ENCODE data around the gene DUSP2.

DUSP2 gene

DNA sequence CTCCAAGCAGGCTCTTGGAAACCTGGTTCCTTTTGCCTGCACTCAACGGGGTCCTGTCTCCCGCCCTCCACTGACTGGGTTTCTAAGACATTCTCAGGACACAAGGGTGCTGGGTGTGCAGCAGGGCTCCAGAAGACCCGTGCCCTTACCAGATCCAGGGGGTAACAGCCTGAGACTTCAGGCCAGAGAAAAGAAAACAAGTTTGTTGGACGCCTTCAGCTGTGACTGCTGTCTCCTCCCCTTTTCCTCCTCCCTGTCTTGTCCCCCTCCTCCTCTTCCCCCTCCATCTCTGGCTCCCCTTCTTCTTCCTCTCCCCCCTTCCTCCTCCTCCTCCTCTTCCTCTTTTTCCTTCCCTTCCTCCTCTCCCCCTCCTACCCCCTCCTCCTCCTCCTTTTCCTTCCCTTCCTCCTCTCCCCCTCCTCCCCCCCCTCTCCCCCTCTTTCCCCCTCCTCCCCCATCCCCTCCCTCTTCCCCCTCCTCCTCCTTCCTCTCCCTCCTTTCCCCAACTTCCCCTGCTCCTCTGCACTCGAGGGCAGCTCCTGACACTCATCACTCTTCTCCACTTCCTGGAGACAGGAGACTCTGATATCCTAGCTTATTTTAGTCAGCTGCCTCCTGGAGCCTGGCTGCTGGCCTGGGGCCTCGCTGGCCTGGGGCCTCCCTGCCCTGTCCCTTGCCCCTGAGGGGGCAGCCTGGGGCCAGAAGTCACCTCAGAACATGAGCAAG, 41.3 kb downstream of the DUSP2 start:
- H3K4me2 ChIP-seq (ENCODE audit: low read length) = no peak overlapping the region
- H3K4ac ChIP-seq (ENCODE audit: low read depth, low read length) = no peak overlapping the region
- no peak overlapping the region for H2BK12ac ChIP-seq (ENCODE audit: low read length)
- H3K27ac ChIP-seq (ENCODE audit: low read depth, low read length) = no peak overlapping the region
- no peak overlapping the region for H4K8ac ChIP-seq (ENCODE audit: low read depth, low read length)
- H4K12ac ChIP-seq (ENCODE audit: low read depth, low read length) = no peak overlapping the region
- H3K36me3 ChIP-seq (ENCODE audit: control insufficient read depth in 1 of 2, insufficient read depth in 2 of 2, low read length in 2 of 2) = no peaks in the 10 kb centered on the region
- DNase-seq = no peak
- no peaks in the 10 kb centered on the region for H3K79me2 ChIP-seq (ENCODE audit: control insufficient read depth, insufficient read depth, low read length, poor library complexity)
- H3K4me1 ChIP-seq (ENCODE audit: control insufficient read depth in 1 of 2, insufficient read depth in 2 of 2, low read length in 2 of 2) = peaks cover 10 to 14% of the 10 kb centered on the region in 2 experiments
- H2AFZ ChIP-seq (ENCODE audit: insufficient read depth, low read length, poor library complexity) = no peak overlapping the region
- H3K14ac ChIP-seq (ENCODE audit: low read length) = no peak overlapping the region
- no CpG with 5 or more reads among the region's 6 CpGs for WGBS (ENCODE audit: extremely low coverage, insufficient coverage, insufficient read length)
- H3K23ac ChIP-seq (ENCODE audit: low read length) = no peak overlapping the region
- peaks cover 6% of the 10 kb centered on the region for H3K9me3 ChIP-seq (ENCODE audit: insufficient read depth, low read depth, low read length)
- H2BK5ac ChIP-seq (ENCODE audit: low read depth, low read length, poor library complexity) = no peak overlapping the region
- no peaks in the 10 kb centered on the region for H3K27me3 ChIP-seq (ENCODE audit: insufficient read depth, low read length)
- H3K9ac ChIP-seq (ENCODE audit: low read length) = no peak overlapping the region
- no peak overlapping the region for H3K18ac ChIP-seq (ENCODE audit: low read length)
- no peak overlapping the region for H4K91ac ChIP-seq (ENCODE audit: low read depth, low read length)
- no peak overlapping the region for H3K4me3 ChIP-seq (ENCODE audit: low read depth, low read length)
- H2BK120ac ChIP-seq (ENCODE audit: insufficient read depth, low read length, poor library complexity) = no peak overlapping the region
- H3K79me1 ChIP-seq (ENCODE audit: low read length) = peaks cover 7% of the 10 kb centered on the region
- H2AK5ac ChIP-seq (ENCODE audit: low read length) = no peak overlapping the region

GRCh38 chr2:96103187-96103601, 42.0 kb downstream of the DUSP2 start:
- Histone ChIP-seq H3K4me2 (ENCODE audit: low read length) (no peak overlapping the region), H3K18ac (ENCODE audit: low read length) (no peak overlapping the region), H3K23ac (ENCODE audit: low read length) (no peak overlapping the region), H3K4me3 (ENCODE audit: low read depth, low read length) (no peak overlapping the region), H3K36me3 (ENCODE audit: control insufficient read depth in 1 of 2, insufficient read depth in 2 of 2, low read length in 2 of 2) (no peaks in the 10 kb centered on the region), H3K27ac (ENCODE audit: low read depth, low read length) (no peak overlapping the region), H2AK5ac (ENCODE audit: low read length) (no peak overlapping the region), H4K12ac (ENCODE audit: low read depth, low read length) (no peak overlapping the region), H2BK5ac (ENCODE audit: low read depth, low read length, poor library complexity) (no peak overlapping the region), H3K9ac (ENCODE audit: low read length) (no peak overlapping the region), H2AFZ (ENCODE audit: insufficient read depth, low read length, poor library complexity) (no peak overlapping the region), H3K9me3 (ENCODE audit: insufficient read depth, low read depth, low read length) (peaks cover 6% of the 10 kb centered on the region), H2BK120ac (ENCODE audit: insufficient read depth, low read length, poor library complexity) (no peak overlapping the region), H3K14ac (ENCODE audit: low read length) (no peak overlapping the region), H3K27me3 (ENCODE audit: insufficient read depth, low read length) (no peaks in the 10 kb centered on the region), H3K79me2 (ENCODE audit: control insufficient read depth, insufficient read depth, low read length, poor library complexity) (no peaks in the 10 kb centered on the region), H3K4ac (ENCODE audit: low read depth, low read length) (no peak overlapping the region), H2BK12ac (ENCODE audit: low read length) (no peak overlapping the region), H4K8ac (ENCODE audit: low read depth, low read length) (no peak overlapping the region), H4K91ac (ENCODE audit: low read depth, low read length) (no peak overlapping the region), H3K4me1 (ENCODE audit: control insufficient read depth in 1 of 2, insufficient read depth in 2 of 2, low read length in 2 of 2) (peaks cover 3 to 7% of the 10 kb centered on the region in 2 experiments), H3K79me1 (ENCODE audit: low read length) (peaks cover 4% of the 10 kb centered on the region)
- DNase-seq = no peak
- no CpG with 5 or more reads among the region's 8 CpGs for WGBS (ENCODE audit: extremely low coverage, insufficient coverage, insufficient read length)

GRCh38 chr2:96102596-96103186, 42.5 kb downstream of the DUSP2 start:
- Histone ChIP-seq H3K9me3 (ENCODE audit: insufficient read depth, low read depth, low read length) (peaks cover 6% of the 10 kb centered on the region), H2BK12ac (ENCODE audit: low read length) (no peak overlapping the region), H3K23ac (ENCODE audit: low read length) (no peak overlapping the region), H3K36me3 (ENCODE audit: control insufficient read depth in 1 of 2, insufficient read depth in 2 of 2, low read length in 2 of 2) (no peaks in the 10 kb centered on the region), H2AK5ac (ENCODE audit: low read length) (no peak overlapping the region), H2BK5ac (ENCODE audit: low read depth, low read length, poor library complexity) (no peak overlapping the region), H3K14ac (ENCODE audit: low read length) (no peak overlapping the region), H2AFZ (ENCODE audit: insufficient read depth, low read length, poor library complexity) (no peak overlapping the region), H3K4me2 (ENCODE audit: low read length) (no peak overlapping the region), H4K91ac (ENCODE audit: low read depth, low read length) (no peak overlapping the region), H3K9ac (ENCODE audit: low read length) (no peak overlapping the region), H3K18ac (ENCODE audit: low read length) (no peak overlapping the region), H3K79me2 (ENCODE audit: control insufficient read depth, insufficient read depth, low read length, poor library complexity) (no peaks in the 10 kb centered on the region), H3K4me1 (ENCODE audit: control insufficient read depth in 1 of 2, insufficient read depth in 2 of 2, low read length in 2 of 2) (peaks cover 2 to 7% of the 10 kb centered on the region in 2 experiments), H3K27ac (ENCODE audit: low read depth, low read length) (no peak overlapping the region), H2BK120ac (ENCODE audit: insufficient read depth, low read length, poor library complexity) (no peak overlapping the region), H4K8ac (ENCODE audit: low read depth, low read length) (no peak overlapping the region), H3K79me1 (ENCODE audit: low read length) (peaks cover 4% of the 10 kb centered on the region), H3K4ac (ENCODE audit: low read depth, low read length) (no peak overlapping the region), H3K4me3 (ENCODE audit: low read depth, low read length) (no peak overlapping the region), H3K27me3 (ENCODE audit: insufficient read depth, low read length) (no peaks in the 10 kb centered on the region), H4K12ac (ENCODE audit: low read depth, low read length) (no peak overlapping the region)
- WGBS (ENCODE audit: extremely low coverage, insufficient coverage, insufficient read length) = no CpG with 5 or more reads among the region's 15 CpGs
- no peak for DNase-seq

DNA sequence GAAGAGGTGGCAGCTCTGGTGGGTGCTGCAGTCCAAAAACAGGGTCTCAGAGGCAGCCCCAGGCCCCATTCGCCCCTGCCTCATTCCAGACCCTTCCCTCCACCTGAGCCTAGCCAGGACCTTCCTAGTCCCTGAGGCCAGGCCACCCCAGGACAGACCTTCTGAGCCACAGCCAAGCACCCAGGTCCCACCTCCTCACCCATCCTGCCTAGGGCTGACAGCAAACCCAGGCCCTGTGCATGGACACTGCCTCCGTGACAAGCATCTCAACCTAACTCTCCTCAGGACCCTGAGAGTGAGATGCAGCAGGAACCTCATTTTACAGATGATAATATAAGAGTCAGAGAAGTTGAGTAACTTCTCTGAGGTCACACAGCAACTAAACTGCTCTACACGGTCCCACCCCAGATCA, 44.3 kb downstream of the DUSP2 start:
- Histone ChIP-seq H3K4me3 (ENCODE audit: low read depth, low read length) (no peak overlapping the region), H3K27ac (ENCODE audit: low read depth, low read length) (no peak overlapping the region), H2BK5ac (ENCODE audit: low read depth, low read length, poor library complexity) (no peak overlapping the region), H3K9me3 (ENCODE audit: insufficient read depth, low read depth, low read length) (peaks cover 6% of the 10 kb centered on the region), H3K4me1 (ENCODE audit: control insufficient read depth in 1 of 2, insufficient read depth in 2 of 2, low read length in 2 of 2) (peaks cover 2 to 7% of the 10 kb centered on the region in 2 experiments), H2BK12ac (ENCODE audit: low read length) (no peak overlapping the region), H3K14ac (ENCODE audit: low read length) (no peak overlapping the region), H2AFZ (ENCODE audit: insufficient read depth, low read length, poor library complexity) (no peak overlapping the region), H4K91ac (ENCODE audit: low read depth, low read length) (no peak overlapping the region), H3K23ac (ENCODE audit: low read length) (no peak overlapping the region), H3K4me2 (ENCODE audit: low read length) (no peak overlapping the region), H2BK120ac (ENCODE audit: insufficient read depth, low read length, poor library complexity) (no peak overlapping the region), H3K79me1 (ENCODE audit: low read length) (peaks cover 4% of the 10 kb centered on the region), H3K36me3 (ENCODE audit: control insufficient read depth in 1 of 2, insufficient read depth in 2 of 2, low read length in 2 of 2) (no peaks in the 10 kb centered on the region), H4K8ac (ENCODE audit: low read depth, low read length) (no peak overlapping the region), H3K27me3 (ENCODE audit: insufficient read depth, low read length) (no peaks in the 10 kb centered on the region), H3K18ac (ENCODE audit: low read length) (no peak overlapping the region), H3K79me2 (ENCODE audit: control insufficient read depth, insufficient read depth, low read length, poor library complexity) (no peaks in the 10 kb centered on the region), H3K4ac (ENCODE audit: low read depth, low read length) (no peak overlapping the region), H4K12ac (ENCODE audit: low read depth, low read length) (no peak overlapping the region), H2AK5ac (ENCODE audit: low read length) (no peak overlapping the region), H3K9ac (ENCODE audit: low read length) (no peak overlapping the region)
- no CpG with 5 or more reads among the region's 3 CpGs for WGBS (ENCODE audit: extremely low coverage, insufficient coverage, insufficient read length)
- DNase-seq = no peak
